Activated CD4-positive, alpha-beta memory T cell treated with anti-CD3 and anti-CD28 coated beads for 36 hours (primary cell): Measurements from ENCODE around the gene PWWP2B. TPM values are rescaled to one million over a fixed set of nuclear protein-coding genes. Genes with fewer than 3 reads are reported as not detected.
"Not testable (repeated sequence)": the region's sequence is repeated elsewhere in the genome, so short reads cannot be mapped to it uniquely, and the experiment has no call there.

Experiments used
- CTCF ChIA-PET: fragments of 350-600 bp; sonication (Branson Sonifier 250); formaldehyde crosslinking; loops from one replicate; lab custom pipeline; 2021; ENCODE audit warnings: antibody characterized with exemption, inconsistent platforms; lab: Charles Lee
- POLR2A ChIA-PET: fragments of 350-600 bp; sonication (Branson Sonifier 250); formaldehyde crosslinking; loops from one replicate; lab custom pipeline; 2021; ENCODE audit warnings: antibody characterized with exemption; lab: Charles Lee
- DNase-seq: peaks from one replicate; pipeline ENCODE4 v3.0.0-alpha.2; 2020
- H3K27ac Mint-ChIP-seq: one replicate; pipeline ENCODE4 v1.8.0; 2021; ENCODE audit warnings: mixed read lengths
- H3K27me3 Mint-ChIP-seq: one replicate; pipeline ENCODE4 v1.8.0; 2021; ENCODE audit warnings: mixed read lengths
- H3K36me3 Mint-ChIP-seq: one replicate; pipeline ENCODE4 v1.8.0; 2021; ENCODE audit warnings: mixed read lengths
- H3K4me1 Mint-ChIP-seq: one replicate; pipeline ENCODE4 v1.8.0; 2021; ENCODE audit warnings: low read depth, mixed read lengths
- H3K4me3 Mint-ChIP-seq: one replicate; pipeline ENCODE4 v1.8.0; 2021; ENCODE audit warnings: mild to moderate bottlenecking, mixed read lengths
- H3K9me3 Mint-ChIP-seq: one replicate; pipeline ENCODE4 v1.8.0; 2021; ENCODE audit warnings: mixed read lengths
- intact Hi-C: fragments of 100-400 bp; cut with micrococcal nuclease; formaldehyde crosslinking; loops from one replicate; pipeline ENCODE4 v1.15.1; 2023
- total RNA-seq, 2 experiments: library from RNA; stranded (reverse); gene quantifications; one replicate each; pipeline ENCODE4 v1.2.3, GENCODE V29; 2021

PWWP2B gene
- 1 to 10 TPM; 3.0 to 3.1 TPM for total RNA-seq

DNA sequence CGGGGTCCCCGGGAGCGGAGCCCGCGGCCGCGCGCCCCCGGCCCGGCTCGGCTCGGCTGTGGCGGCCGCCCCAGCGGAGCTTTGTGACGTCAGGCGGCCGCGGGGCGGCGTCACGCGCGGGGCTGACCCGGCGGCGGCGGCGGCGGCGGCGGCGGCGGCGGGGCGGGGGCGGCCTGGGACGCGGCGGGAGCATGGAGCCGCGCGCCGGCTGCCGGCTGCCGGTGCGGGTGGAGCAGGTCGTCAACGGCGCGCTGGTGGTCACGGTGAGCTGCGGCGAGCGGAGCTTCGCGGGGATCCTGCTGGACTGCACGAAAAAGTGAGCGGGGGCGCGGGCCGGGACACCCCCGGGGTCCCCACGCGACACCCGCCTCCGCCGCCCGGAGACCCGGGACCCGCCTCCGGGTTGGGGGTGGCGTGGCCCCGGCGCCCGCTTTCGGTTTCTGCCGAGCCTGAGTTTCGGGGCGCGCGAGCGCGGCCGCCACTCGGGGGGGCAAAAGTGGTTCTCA is at the start of gene PWWP2B:
Gene PWWP2B, plus strand, starts transcription at position 165 of the 506 bp plus-strand sequence. Its CDS starts 27 bp downstream, at position 192.
- peaks cover 12% of the 10 kb centered on the region for H3K4me1 Mint-ChIP-seq
- H3K27me3 Mint-ChIP-seq: no peaks in the 10 kb centered on the region
- POLR2A ChIA-PET: interaction anchor here (1.2 kb wide), 1 partner anchor 50 kb away, joined by 8 read pairs; no protein-coding TSS in a partner anchor
- peak within 1 kb of the TSS; percentile 81 for H3K4me3 Mint-ChIP-seq
- CTCF ChIA-PET: interaction anchor here (1.6 kb wide), 1 partner anchor 47 kb away, joined by 8 read pairs; no protein-coding TSS in a partner anchor
- peaks cover 5% of the 10 kb centered on the region for H3K9me3 Mint-ChIP-seq
- DNase-seq: peak; percentile 57
- H3K27ac Mint-ChIP-seq: peak within 1 kb of the TSS; percentile 33
- no peaks in the 10 kb centered on the region for H3K36me3 Mint-ChIP-seq
- intact Hi-C loops: loop anchor here (2.0 to 5.0 kb wide), 2 partner anchors 50 to 65 kb away; partner anchors contain the start of gene LRRC27

DNA sequence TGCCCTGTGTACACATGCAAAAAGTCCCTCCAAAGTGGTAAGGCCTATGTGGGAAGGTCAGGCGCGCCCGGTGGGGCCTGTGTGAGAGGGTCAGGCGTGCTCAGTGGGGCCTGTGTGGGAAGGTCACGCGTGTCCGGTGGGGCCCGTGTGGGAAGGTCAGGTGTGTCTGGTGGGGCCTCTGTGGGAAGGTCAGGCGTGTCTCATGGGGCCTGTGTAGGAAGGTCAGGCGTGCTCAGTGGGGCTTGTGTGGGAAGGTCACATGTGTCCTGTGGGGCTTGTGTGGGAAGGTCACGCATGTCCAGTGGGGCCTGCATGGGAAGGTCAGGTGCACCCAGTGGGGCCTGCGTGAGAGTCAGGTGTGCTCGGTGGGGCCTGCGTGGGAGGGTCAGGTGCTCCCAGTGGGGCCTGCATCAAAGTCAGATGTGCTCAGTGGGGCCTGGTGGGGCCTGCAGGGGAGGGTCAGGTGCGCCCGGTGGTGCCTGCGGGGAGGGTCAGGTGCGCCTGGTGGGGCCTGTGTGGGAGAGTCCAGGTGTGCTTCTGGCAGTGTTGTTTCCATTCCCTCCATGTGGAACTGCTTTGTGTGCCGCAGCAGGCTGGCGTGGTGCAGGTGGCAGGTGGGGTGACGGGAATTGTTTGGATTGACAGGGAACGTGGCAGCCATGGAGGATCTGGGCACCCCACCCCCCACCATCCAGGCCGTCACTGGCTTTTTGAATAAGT is 49.6 kb upstream of the PWWP2B start:
- H3K4me1 Mint-ChIP-seq: no peaks in the 10 kb centered on the region
- CTCF ChIA-PET: interaction anchor here (0.8 kb wide), 1 partner anchor 97 kb away, joined by 3 read pairs; no protein-coding TSS in a partner anchor
- intact Hi-C loops: no loop called here
- no peak overlapping the region for H3K27ac Mint-ChIP-seq
- H3K4me3 Mint-ChIP-seq: no peak overlapping the region
- no peak for DNase-seq
- H3K9me3 Mint-ChIP-seq: peaks cover 2% of the 10 kb centered on the region
- H3K27me3 Mint-ChIP-seq: no peaks in the 10 kb centered on the region
- POLR2A ChIA-PET: no interaction called here
- peaks cover 3% of the 10 kb centered on the region for H3K36me3 Mint-ChIP-seq

DNA sequence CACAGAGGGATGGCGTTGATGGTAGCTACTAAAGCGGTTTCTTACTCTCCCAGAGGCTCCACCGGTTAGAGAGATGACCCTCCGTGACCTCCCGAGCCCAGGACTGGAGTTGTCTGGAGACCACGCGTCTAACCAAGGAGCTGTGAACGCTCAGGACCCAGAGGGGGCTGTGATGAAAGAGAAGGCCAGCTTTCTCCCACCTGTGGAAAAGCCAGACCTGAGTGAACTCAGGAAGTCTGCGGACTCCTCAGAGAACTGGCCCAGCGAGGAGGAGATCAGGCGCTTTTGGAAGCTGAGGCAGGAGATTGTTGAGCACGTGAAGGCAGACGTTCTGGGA is 49.1 kb upstream of the PWWP2B start:
- DNase-seq: no peak
- H3K27me3 Mint-ChIP-seq: no peaks in the 10 kb centered on the region
- ChIA-PET CTCF (interaction anchor here (0.6 to 1.4 kb wide), 3 partner anchors 97 to 325 kb away, joined by 3 read pairs; no protein-coding TSS in a partner anchor), POLR2A (no interaction called here)
- no peaks in the 10 kb centered on the region for H3K4me1 Mint-ChIP-seq
- no peak overlapping the region for H3K4me3 Mint-ChIP-seq
- no peak overlapping the region for H3K27ac Mint-ChIP-seq
- intact Hi-C loops: no loop called here
- H3K9me3 Mint-ChIP-seq: no peaks in the 10 kb centered on the region
- H3K36me3 Mint-ChIP-seq: no peaks in the 10 kb centered on the region

DNA sequence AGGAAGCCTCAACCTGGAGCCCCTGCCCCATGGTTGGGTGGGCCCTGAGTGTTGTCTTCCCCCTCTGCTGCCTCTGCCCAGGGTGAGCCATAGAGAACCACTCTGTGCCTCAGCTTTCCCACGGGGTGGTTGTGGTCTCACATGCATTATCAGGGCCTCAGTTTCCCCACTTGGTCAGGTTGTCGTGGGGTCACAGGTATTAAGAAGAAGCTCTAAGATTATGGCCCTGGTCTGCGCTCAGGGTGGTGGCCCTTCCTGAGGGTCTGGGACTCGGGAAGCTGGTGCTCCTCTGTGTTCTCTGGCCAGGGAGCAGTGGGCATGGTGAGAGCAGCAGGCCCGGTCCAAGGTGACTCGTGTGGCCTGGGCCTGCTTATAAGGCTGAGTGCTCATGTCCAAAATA is 47.2 kb upstream of the PWWP2B start:
- Mint-ChIP-seq H3K4me3 (no peak overlapping the region), H3K27ac (no peak overlapping the region), H3K9me3 (no peaks in the 10 kb centered on the region), H3K27me3 (no peaks in the 10 kb centered on the region), H3K36me3 (no peaks in the 10 kb centered on the region), H3K4me1 (no peaks in the 10 kb centered on the region)
- intact Hi-C loops: no loop called here
- ChIA-PET POLR2A (no interaction called here), CTCF (no interaction called here)
- DNase-seq: no peak

DNA sequence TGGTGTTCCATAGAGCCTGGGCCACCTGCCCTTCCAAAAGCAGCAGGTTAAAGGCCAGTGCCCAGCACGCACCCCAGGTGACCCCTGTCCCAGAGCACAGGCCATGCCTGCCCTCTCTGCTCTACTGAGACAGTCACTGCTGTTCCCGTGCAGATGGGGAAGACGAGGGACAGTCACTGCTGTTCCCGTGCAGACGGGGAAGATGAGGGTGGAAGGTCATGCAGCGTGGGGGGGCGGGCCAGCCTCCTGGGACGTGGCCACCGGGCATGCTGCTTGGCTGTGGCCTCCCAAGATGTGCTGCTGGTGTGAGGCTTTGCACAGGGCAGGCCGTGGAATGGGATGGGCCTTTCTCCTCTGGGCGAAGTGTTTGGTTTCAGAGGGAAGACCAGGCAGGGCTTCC is 46.6 kb upstream of the PWWP2B start:
- no peaks in the 10 kb centered on the region for H3K27me3 Mint-ChIP-seq
- no peaks in the 10 kb centered on the region for H3K36me3 Mint-ChIP-seq
- no peaks in the 10 kb centered on the region for H3K9me3 Mint-ChIP-seq
- intact Hi-C loops: no loop called here
- H3K27ac Mint-ChIP-seq: no peak overlapping the region
- ChIA-PET CTCF (interaction anchor here (2.2 kb wide), 1 partner anchor 11 kb away, joined by 8 read pairs; no protein-coding TSS in a partner anchor), POLR2A (no interaction called here)
- no peak for DNase-seq
- H3K4me1 Mint-ChIP-seq: no peaks in the 10 kb centered on the region
- H3K4me3 Mint-ChIP-seq: no peak overlapping the region

DNA sequence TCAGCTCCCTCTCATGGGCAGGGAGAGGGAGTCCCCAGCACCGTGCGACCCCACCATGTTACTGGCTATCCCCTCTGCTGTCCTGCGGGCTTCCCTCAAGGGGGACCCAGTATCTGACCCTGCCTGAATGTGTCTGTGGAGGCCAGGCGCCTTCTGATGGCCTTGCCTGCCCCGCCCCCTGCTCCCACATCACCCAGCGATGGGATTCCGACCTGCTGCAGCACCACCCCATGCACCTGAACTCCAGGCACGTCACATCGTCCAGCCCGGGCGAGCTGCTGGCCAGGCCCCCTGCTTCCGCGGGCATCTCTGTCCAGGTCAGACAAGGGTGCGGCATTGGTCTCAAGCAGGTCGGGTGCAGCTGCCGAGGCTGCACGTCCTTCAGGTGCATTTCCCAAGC is 46.1 kb upstream of the PWWP2B start:
- Mint-ChIP-seq H3K4me1 (no peaks in the 10 kb centered on the region), H3K9me3 (no peaks in the 10 kb centered on the region), H3K27me3 (no peaks in the 10 kb centered on the region), H3K27ac (no peak overlapping the region), H3K36me3 (no peaks in the 10 kb centered on the region), H3K4me3 (no peak overlapping the region)
- intact Hi-C loops: no loop called here
- CTCF ChIA-PET: interaction anchor here (0.8 to 2.2 kb wide), 3 partner anchors 11 to 126 kb away, joined by 3 to 8 read pairs (median 3); no protein-coding TSS in a partner anchor
- DNase-seq: no peak
- POLR2A ChIA-PET: no interaction called here

DNA sequence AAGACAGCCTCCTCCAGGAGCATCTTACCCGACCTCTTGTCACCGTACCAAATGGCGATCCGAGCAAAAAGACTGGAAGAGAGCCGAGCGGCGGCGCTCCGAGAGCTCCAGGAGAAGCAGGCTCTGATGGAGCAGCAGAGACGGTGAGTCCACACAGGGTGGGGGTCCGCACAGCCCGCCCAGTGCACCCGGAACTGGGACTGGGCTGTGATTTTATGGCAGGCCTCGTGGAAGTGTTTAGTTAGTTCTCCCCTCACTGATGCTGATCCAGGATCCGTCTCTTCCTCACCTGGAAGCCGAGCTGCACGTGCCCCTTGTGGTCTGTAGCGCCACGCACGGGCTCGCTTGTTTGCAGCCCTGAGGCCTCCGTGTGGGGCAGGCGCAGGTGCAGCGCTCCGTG is 45.4 kb upstream of the PWWP2B start:
- H3K36me3 Mint-ChIP-seq: no peaks in the 10 kb centered on the region
- H3K27me3 Mint-ChIP-seq: no peaks in the 10 kb centered on the region
- H3K9me3 Mint-ChIP-seq: no peaks in the 10 kb centered on the region
- ChIA-PET CTCF (interaction anchor here (0.8 to 2.2 kb wide), 3 partner anchors 10 to 126 kb away, joined by 3 to 8 read pairs (median 3); no protein-coding TSS in a partner anchor), POLR2A (no interaction called here)
- H3K4me1 Mint-ChIP-seq: no peaks in the 10 kb centered on the region
- no peak for DNase-seq
- H3K4me3 Mint-ChIP-seq: no peak overlapping the region
- intact Hi-C loops: loop anchor here (1.0 kb wide), 1 partner anchor 128 kb away; no protein-coding TSS in a partner anchor
- no peak overlapping the region for H3K27ac Mint-ChIP-seq

DNA sequence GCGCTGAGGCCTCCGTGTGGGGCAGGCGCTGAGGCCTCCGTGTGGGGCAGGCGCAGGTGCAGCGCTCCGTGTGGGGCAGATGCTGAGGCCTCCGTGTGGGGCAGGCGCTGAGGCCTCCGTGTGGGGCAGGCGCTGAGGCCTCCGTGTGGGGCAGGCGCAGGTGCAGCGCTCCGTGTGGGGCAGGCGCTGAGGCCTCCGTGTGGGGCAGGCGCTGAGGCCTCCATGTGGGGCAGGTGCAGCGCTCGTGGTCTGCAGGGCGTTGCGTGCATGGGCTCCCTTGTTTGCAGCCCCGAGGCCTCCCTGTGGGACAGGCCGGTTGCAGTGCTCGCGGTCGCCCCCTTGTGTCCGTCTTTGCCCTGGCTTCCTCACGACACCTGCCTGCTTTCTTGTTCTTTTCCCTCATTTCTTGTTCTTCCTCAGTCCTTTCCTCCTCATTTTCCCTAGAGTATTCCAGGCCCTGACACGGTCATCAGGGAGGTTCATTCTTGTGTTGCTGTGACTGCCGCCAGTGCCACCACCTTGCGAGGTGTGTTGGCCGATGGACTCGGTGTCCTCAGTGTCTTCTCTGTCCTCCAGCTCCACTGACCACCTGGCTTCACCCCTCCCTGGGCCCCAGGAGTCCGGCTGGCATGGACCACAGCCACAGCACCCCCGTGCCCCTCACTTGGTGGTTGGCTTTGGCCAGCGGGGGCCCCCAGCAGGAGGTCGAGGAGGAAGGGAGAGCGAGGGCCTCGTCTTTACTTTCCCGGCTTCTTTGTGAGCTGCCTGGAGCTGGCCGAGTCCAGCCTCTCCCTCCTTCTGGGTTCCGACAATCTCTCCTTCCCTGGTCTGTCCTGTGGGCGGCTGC is 44.3 kb upstream of the PWWP2B start:
- H3K36me3 Mint-ChIP-seq, H3K27me3 Mint-ChIP-seq, H3K4me1 Mint-ChIP-seq, H3K4me3 Mint-ChIP-seq, POLR2A ChIA-PET, H3K9me3 Mint-ChIP-seq, H3K27ac Mint-ChIP-seq: not testable (repeated sequence)
- CTCF ChIA-PET: interaction anchor here (0.6 to 1.6 kb wide), 10 partner anchors 10 to 453 kb away, joined by 3 to 9 read pairs (median 4); no protein-coding TSS in a partner anchor
- DNase-seq: peak; percentile 82
- intact Hi-C loops: loop anchor here (1.0 kb wide), 1 partner anchor 129 kb away; no protein-coding TSS in a partner anchor

DNA sequence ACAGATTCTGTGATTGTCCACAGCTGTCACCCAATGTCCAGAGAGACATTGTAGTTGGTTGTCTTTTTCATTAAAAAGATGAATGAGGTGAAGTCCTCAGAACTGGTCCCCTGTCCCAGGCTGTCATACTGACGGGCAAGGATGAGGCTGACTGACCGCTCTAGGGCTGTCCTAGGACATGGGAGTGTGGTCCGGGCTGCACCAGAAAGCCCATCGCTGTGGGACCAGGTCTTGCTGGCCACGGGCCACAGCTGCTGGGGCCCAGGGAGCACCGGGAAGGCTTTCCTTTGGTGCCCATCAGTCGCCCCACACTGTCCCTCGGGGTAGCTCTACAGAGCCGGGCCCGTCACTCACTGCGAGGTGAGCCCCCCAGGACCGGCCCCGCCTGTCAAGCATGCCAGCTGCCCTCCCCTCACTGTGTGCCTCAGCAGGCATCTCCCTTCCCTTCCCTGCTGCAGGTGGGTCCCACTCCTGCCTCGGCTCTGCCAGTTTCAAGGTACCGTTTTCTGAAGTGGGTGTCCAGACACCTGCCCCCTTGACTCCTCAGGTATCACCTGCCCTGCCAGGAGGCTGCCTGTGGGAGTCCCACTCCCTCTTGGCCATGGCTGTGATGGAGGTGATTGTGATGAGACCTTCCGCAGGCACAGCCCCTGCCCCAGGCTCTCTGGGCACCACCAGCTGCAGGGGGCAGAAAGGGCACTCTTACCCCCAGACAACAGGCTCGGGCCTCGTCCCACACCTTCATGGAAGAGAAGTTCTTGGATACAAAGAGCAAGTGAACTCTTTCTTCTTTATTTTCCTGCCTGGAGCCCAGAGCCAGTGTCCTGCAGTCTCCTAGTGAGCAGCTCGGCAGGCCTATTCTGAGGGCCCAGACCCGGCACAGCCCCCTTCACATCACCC is 43.3 kb upstream of the PWWP2B start:
- ChIA-PET POLR2A (no interaction called here), CTCF (interaction anchor here (0.6 to 1.6 kb wide), 10 partner anchors 11 to 454 kb away, joined by 3 to 9 read pairs (median 4); no protein-coding TSS in a partner anchor)
- Mint-ChIP-seq H3K9me3 (peaks cover 3% of the 10 kb centered on the region), H3K36me3 (no peaks in the 10 kb centered on the region), H3K4me3 (no peak overlapping the region), H3K27ac (no peak overlapping the region), H3K4me1 (no peaks in the 10 kb centered on the region), H3K27me3 (no peaks in the 10 kb centered on the region)
- DNase-seq: no peak
- intact Hi-C loops: no loop called here

DNA sequence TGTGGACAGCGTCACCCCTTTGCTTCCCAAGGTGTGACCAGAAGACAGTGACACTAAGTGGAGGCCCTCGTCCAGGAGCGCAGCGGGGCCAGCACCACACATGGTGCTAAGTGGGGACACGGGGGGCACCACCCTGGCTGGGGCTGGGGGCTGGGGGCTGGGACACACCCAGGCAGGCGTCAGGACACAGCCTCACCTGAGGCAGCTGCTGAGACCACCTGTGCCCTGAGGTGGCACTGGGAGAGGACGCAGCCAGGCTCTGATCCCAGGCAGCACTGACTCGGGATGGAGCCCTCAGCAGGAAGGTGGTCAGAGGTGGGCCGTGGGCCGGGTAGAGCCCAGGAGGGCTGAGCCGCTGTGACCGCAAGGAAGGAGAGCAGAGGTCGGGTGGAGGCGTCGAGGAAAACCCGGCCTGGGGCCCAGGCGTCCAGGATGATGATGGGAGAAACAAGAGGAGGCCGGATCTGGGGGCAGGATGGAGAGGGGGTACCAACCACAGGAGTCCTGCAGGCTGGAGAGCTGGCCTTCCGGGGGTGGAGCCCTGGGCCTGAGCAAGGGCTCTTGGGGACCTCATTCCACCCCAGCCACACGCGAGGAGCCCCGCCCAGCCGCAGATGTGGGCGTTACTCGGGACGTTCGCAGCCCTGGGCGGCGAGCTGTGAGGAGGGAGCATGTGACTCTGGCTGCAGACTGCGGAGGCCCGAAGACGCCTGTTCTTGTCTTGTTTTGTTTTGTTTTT is 42.5 kb upstream of the PWWP2B start:
- POLR2A ChIA-PET: no interaction called here
- H3K4me1 Mint-ChIP-seq: no peaks in the 10 kb centered on the region
- H3K9me3 Mint-ChIP-seq: peaks cover 3% of the 10 kb centered on the region
- no peak for DNase-seq
- H3K27ac Mint-ChIP-seq: no peak overlapping the region
- no peaks in the 10 kb centered on the region for H3K36me3 Mint-ChIP-seq
- CTCF ChIA-PET: interaction anchor here (1.3 to 1.4 kb wide), 2 partner anchors 132 to 135 kb away, joined by 4 read pairs; no protein-coding TSS in a partner anchor
- no peaks in the 10 kb centered on the region for H3K27me3 Mint-ChIP-seq
- no peak overlapping the region for H3K4me3 Mint-ChIP-seq
- intact Hi-C loops: no loop called here
